ENCODE measurements around the gene STXBP5.

DNA sequence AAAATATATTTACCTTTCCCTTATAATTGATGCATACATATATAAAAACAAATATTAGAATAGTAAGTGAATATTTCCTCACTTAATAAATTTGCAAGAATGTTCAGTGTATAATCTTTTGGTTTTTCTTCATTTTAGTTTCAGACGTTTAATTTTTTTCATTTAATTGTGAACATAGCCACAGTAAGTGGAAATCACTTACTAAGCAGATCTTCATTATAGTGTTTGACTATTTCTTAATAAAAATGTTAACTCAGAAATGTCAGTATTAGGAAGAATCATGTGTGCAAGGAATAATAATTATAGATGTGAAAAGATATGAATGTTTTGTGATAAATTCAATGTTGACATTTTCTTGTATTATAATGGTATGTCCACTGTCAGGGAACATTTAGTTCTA is 27.4 kb downstream of the STXBP5 start:
- no peak for TF ChIP-seq ZFHX2 (tag by site-specific recombination; conservative IDR thresholded peaks at IDR 0.05)
- TF ChIP-seq ZNF311 (tag by site-specific recombination; IDR thresholded peaks at IDR 0.05; ENCODE audit: borderline replicate concordance) = no peak
- TF ChIP-seq, protein P1, sequence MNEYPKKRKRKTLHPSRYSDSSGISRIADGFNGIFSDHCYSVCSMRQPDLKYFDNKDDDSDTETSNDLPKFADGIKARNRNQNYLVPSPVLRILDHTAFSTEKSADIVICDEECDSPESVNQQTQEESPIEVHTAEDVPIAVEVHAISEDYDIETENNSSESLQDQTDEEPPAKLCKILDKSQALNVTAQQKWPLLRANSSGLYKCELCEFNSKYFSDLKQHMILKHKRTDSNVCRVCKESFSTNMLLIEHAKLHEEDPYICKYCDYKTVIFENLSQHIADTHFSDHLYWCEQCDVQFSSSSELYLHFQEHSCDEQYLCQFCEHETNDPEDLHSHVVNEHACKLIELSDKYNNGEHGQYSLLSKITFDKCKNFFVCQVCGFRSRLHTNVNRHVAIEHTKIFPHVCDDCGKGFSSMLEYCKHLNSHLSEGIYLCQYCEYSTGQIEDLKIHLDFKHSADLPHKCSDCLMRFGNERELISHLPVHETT (tag by site-specific recombination; IDR thresholded peaks at IDR 0.05) = no peak
- no peak for TF ChIP-seq OVOL3 (tag by site-specific recombination; IDR thresholded peaks at IDR 0.05)
- TF ChIP-seq ZNF221 (tag by site-specific recombination; IDR thresholded peaks at IDR 0.05; ENCODE audit: borderline replicate concordance) = no peak
- TF ChIP-seq, protein P2, sequence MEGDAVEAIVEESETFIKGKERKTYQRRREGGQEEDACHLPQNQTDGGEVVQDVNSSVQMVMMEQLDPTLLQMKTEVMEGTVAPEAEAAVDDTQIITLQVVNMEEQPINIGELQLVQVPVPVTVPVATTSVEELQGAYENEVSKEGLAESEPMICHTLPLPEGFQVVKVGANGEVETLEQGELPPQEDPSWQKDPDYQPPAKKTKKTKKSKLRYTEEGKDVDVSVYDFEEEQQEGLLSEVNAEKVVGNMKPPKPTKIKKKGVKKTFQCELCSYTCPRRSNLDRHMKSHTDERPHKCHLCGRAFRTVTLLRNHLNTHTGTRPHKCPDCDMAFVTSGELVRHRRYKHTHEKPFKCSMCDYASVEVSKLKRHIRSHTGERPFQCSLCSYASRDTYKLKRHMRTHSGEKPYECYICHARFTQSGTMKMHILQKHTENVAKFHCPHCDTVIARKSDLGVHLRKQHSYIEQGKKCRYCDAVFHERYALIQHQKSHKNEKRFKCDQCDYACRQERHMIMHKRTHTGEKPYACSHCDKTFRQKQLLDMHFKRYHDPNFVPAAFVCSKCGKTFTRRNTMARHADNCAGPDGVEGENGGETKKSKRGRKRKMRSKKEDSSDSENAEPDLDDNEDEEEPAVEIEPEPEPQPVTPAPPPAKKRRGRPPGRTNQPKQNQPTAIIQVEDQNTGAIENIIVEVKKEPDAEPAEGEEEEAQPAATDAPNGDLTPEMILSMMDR (tag by site-specific recombination; IDR thresholded peaks at IDR 0.05) = no peak
- no peak for TF ChIP-seq ZNF302 (tag by site-specific recombination; IDR thresholded peaks at IDR 0.05; ENCODE audit: low read depth)
- TF ChIP-seq ZNF530 (tag by site-specific recombination; IDR thresholded peaks at IDR 0.05; ENCODE audit: low read depth) = no peak
- TF ChIP-seq KLF8 (tag by site-specific recombination; IDR thresholded peaks at IDR 0.05) = no peak
- TF ChIP-seq ZNF394 (tag by site-specific recombination; IDR thresholded peaks at IDR 0.05; ENCODE audit: borderline replicate concordance) = no peak
- no peak for TF ChIP-seq ZNF561 (tag by site-specific recombination; IDR thresholded peaks at IDR 0.05; ENCODE audit: borderline replicate concordance)
- TF ChIP-seq YY1 (tag by site-specific recombination; IDR thresholded peaks at IDR 0.05) = no peak

Data from HEK293 (cell line).